ENCODE measurements around the gene SUN1. TPM values are rescaled to one million over a fixed set of nuclear protein-coding genes. Genes with fewer than 3 reads are reported as not detected.
"Not testable (repeated sequence)": the region's sequence is repeated elsewhere in the genome, so short reads cannot be mapped to it uniquely, and the experiment has no call there.

Gene SUN1
- 207 TPM for total RNA-seq

GRCh38 chr7:832167-832967 is at the start of gene SUN1:
TSS of gene SUN1 (plus strand) at chr7:832476. CDS start at chr7:832525, 49 bp downstream.
- DNase-seq (ENCODE audit: low spot score) (no peak), ATAC-seq (peak; percentile 57)
- intact Hi-C loops (cut with DNase I), result no loop called here

GRCh38 chr7:782718-783449 is 49.4 kb upstream of the SUN1 start:
- DNase-seq (ENCODE audit: low spot score) (no peak), ATAC-seq (no peak)
- intact Hi-C loops (cut with DNase I), result loop anchor here (10.0 kb wide), 1 partner anchor 82 kb away; no protein-coding TSS in a partner anchor

- ATAC-seq (no peak), DNase-seq (ENCODE audit: low spot score) (no peak)
- intact Hi-C loops (cut with DNase I), result loop anchor here (10.0 kb wide), 1 partner anchor 81 kb away; no protein-coding TSS in a partner anchor
These were observed 48.5 kb upstream of the SUN1 start for GRCh38 chr7:783556-784490.

GRCh38 chr7:784971-785370 is 47.3 kb upstream of the SUN1 start:
- intact Hi-C loops (cut with DNase I), result loop anchor here (10.0 kb wide), 1 partner anchor 80 kb away; no protein-coding TSS in a partner anchor

GRCh38 chr7:785416-785815 is 46.9 kb upstream of the SUN1 start:
- intact Hi-C loops (cut with DNase I), result loop anchor here (10.0 kb wide), 1 partner anchor 79 kb away; no protein-coding TSS in a partner anchor
- DNase-seq (ENCODE audit: low spot score), result no peak
- no peak for ATAC-seq

More at GRCh38 chr7:784971-785370, 47.3 kb upstream of the SUN1 start:
- DNase-seq (ENCODE audit: low spot score) (no peak), ATAC-seq (no peak)

GRCh38 chr7:786472-787255 is 45.6 kb upstream of the SUN1 start:
- DNase-seq (ENCODE audit: low spot score) (peak; percentile 87), ATAC-seq (peak; percentile 84)
- intact Hi-C loops (cut with DNase I), result loop anchor here (10.0 kb wide), 1 partner anchor 78 kb away; no protein-coding TSS in a partner anchor

- ATAC-seq, result peak; percentile 14
- intact Hi-C loops (cut with DNase I), result loop anchor here (10.0 kb wide), 1 partner anchor 77 kb away; no protein-coding TSS in a partner anchor
- no peak for DNase-seq (ENCODE audit: low spot score)
These were observed 44.7 kb upstream of the SUN1 start for GRCh38 chr7:787332-788240.

- DNase-seq (ENCODE audit: low spot score), result no peak
- no peak for ATAC-seq
- intact Hi-C loops (cut with DNase I), result no loop called here
These were observed 40.8 kb upstream of the SUN1 start for GRCh38 chr7:791519-791918.

- intact Hi-C loops (cut with DNase I), result no loop called here
- ATAC-seq (no peak), DNase-seq (ENCODE audit: low spot score) (no peak)
These were observed 38.1 kb upstream of the SUN1 start for GRCh38 chr7:794207-794606.

- intact Hi-C loops (cut with DNase I), result no loop called here
- DNase-seq (ENCODE audit: low spot score) (no peak), ATAC-seq (no peak)
These were observed 37.5 kb upstream of the SUN1 start for GRCh38 chr7:794671-795329.

GRCh38 chr7:796434-797169 is 35.7 kb upstream of the SUN1 start:
- DNase-seq (ENCODE audit: low spot score); intact Hi-C loops (cut with DNase I); ATAC-seq: not testable (repeated sequence)

- DNase-seq (ENCODE audit: low spot score), result no peak
- intact Hi-C loops (cut with DNase I), result no loop called here
- ATAC-seq, result no peak
These were observed 33.3 kb upstream of the SUN1 start for GRCh38 chr7:798921-799470.

GRCh38 chr7:800692-801091 is 31.6 kb upstream of the SUN1 start:
- DNase-seq (ENCODE audit: low spot score), result no peak
- ATAC-seq, result no peak
- intact Hi-C loops (cut with DNase I), result loop anchor here (1.0 kb wide), 1 partner anchor 48 kb away; no protein-coding TSS in a partner anchor

GRCh38 chr7:801351-801750 is 30.9 kb upstream of the SUN1 start:
- not testable (repeated sequence) for ATAC-seq
- peak; percentile 45 for DNase-seq (ENCODE audit: low spot score)
- intact Hi-C loops (cut with DNase I), result loop anchor here (1.0 kb wide), 1 partner anchor 47 kb away; no protein-coding TSS in a partner anchor

GRCh38 chr7:801940-802381 is 30.3 kb upstream of the SUN1 start:
- ATAC-seq (peak; percentile 67), DNase-seq (ENCODE audit: low spot score) (peak; percentile 72)
- intact Hi-C loops (cut with DNase I), result loop anchor here (1.0 kb wide), 1 partner anchor 46 kb away; no protein-coding TSS in a partner anchor

Measured in sciatic nerve (tissue), 2 donors.